HG03354 (cell line): ENCODE measurements around the gene CRIM1.
A peak's percentile ranks its signal among the peaks of the same experiment; 100 is the strongest.

Experiments used
- ATAC-seq: cut with Tn5 transposase; IDR thresholded peaks from one replicate; pipeline ENCODE4 v1.9.1; 2021; ENCODE audit warnings: mild to moderate bottlenecking; ENCODE audit not compliant: unreplicated experiment, poor library complexity, severe bottlenecking

The CRIM1 gene

GRCh38 chr2:36449213-36449612, 93.6 kb downstream of the CRIM1 start:
- ATAC-seq: no peak

GRCh38 chr2:36449943-36450392, 94.4 kb downstream of the CRIM1 start:
- ATAC-seq: peak; percentile 65

DNA sequence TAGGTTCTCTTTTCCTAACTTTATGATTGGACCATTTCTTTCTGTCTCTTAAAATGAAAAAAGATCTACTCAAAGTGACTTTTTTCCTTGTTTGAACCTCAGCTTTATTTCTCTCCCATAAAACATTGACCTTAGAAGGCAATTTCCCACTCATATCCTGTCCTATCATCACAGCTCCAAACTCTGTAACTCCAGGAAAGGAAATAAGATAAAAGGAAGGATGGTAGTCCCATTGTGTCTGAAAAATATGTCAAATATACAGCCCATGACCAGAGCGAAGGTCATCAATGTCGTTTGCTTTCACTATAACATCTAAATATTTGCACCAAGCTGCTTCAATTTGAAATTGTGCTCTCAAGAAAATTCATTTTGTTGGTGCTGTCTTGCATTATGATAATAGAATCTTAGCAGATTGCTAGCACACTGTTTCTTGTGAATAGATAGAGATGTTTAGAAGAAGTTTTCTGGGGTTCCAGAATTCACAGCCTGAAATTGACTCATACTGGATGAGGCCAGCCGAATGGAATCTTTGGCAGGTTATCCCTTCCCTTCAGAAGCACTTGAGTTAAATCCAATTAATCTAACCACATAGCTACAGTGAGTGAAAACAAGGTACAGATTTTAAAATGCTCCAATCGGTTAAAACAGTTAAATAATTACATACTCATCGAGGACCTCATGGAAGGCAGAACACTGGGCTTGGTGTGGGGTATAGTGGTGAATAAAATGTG, 95.1 kb downstream of the CRIM1 start:
- ATAC-seq: no peak

DNA sequence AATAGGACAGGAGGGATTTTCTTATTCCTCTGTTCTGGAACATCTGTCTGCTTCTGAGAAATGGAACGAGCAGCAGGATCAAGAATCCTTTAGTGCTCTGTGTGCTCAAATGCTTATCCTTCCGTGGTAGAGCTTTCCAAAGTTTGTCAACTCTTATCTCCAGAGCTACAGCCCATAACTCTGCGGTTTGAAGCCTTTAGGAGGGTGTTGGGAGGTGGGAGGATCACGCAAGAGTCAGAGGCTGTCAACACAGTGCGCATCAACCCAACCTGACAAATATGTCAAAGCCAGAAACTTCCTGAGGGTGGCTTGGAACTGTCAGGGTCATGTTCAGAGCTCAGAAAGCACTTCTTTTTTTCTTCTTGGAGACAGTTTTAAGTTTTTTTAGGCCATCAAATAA, 95.9 kb downstream of the CRIM1 start:
- ATAC-seq: no peak

GRCh38 chr2:36452260-36452659, 96.7 kb downstream of the CRIM1 start:
- no peak for ATAC-seq

- no peak for ATAC-seq
Measured at GRCh38 chr2:36453652-36454051, 98.1 kb downstream of the CRIM1 start.

DNA sequence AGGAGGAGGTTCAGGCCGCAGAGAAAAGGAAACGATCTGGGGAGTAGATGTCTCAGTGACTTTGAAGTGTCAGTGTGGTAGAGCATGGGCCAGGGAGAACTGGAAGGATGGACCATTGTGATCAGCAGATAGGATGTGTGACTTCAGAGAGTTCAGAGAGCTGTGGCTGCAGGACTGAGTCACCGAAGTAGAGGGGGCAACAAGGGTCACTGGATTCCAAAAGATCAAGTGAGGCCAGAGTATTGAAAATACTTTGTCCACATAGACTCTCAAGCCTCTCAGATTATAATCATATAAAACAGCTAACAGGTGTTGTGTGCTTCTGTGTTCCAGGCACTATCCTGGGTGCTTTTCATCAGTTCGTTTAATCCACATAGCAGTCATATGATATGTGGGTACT, 99.4 kb downstream of the CRIM1 start:
- no peak for ATAC-seq

GRCh38 chr2:36455788-36456187, 100.2 kb downstream of the CRIM1 start:
- no peak for ATAC-seq

GRCh38 chr2:36456227-36457175, 100.9 kb downstream of the CRIM1 start:
- ATAC-seq: no peak

DNA sequence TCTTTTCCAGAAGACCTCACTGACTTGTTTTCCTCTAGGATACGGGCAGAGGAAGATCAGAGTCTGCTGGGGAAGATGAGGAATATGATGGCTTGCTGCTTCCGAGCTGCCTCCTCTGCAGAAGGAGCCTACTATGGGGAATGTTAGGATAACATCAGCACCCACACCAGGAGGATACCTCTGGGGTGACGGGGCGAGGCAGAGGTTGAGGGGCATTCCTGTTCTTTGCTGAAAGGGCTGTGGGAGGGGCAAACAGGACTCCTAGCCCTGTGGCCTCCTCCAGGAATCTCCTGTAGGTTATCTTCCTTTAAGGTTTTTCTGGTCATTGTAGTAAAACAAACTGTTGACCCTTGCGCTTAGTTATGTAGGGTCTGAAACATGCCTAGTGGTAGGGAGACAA, 102.5 kb downstream of the CRIM1 start:
- ATAC-seq: no peak

- ATAC-seq: no peak
Measured at GRCh38 chr2:36459725-36460137, 104.2 kb downstream of the CRIM1 start.

DNA sequence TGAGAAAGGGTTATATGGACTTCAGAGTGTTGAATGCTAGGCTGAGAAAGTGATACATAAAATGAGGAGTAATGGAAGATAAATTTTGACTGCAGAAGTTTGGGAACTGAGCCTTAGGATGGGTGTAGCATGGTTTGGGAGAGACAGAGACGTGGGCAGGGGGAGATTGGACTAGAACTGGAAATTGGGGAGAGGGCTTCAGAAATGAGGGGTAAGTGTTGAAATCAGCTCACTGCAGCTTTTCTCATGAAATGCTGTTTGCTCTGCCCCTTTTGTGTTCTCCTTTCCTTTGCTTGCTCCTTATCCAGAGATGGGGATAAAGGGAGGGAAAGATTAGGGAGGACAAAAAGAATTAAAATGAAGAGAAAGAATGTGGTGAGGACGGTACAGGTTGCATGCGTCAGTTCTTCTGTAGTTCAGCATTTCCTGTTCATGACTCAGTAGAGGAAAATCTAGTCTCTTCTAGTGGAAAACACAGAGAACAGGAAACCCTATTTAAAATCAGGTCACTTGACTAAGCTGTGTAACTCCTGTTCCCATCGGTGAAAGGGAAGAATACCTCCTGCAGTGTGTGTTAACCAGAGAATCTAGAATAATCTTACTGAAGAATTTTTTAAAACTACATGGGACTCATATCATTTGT, 105.6 kb downstream of the CRIM1 start:
- ATAC-seq: peak; percentile 68

DNA sequence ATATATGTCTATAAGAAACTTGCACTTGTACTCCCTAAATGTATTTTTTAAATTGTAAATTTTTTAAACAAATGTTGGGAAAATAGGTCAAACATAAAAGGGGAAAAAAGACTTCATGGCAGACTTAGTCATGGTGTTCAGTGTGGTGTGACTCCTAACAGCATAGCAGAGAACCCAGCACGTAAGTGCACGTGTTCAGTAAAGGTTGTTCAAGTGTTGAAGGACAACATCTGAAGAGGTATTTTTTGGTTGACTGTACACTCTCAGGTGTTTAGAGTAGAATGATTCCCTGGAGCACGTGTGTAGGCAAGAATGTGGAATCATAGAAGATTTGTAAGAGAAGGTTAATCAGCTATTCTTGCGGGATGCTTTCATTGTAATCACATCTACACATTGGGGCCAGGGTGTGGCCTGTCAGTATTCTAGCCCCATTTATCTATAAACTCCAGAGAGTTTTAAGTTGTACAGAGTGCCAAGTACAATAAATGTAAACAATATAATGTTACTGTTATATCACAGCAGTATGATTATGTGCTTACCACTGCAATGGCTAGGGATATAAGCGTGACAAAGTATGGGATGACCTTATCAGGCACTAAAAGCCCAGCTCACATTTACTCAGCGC, 106.8 kb downstream of the CRIM1 start:
- no peak for ATAC-seq

DNA sequence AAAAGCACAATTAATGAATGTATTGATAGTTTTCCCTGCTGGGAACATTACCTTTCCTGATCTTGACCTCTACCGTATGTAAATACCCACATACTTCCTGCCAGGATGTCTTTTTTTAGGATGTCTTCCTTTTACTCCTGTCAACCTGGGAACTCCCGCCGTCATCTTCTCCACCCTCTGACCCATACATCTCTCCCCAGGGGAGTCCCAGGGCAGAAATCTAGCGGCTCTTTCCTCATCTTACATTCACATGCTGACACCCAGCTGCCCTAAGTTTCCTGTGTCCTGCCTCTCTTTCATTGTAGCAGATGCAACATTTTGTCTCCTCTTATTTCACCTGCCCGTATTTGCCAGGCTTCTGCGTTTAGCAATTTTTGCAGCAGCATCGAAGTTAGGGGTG, 107.8 kb downstream of the CRIM1 start:
- no peak for ATAC-seq

GRCh38 chr2:36464006-36464721, 108.6 kb downstream of the CRIM1 start:
- no peak for ATAC-seq

GRCh38 chr2:36466135-36466534, 110.6 kb downstream of the CRIM1 start:
- ATAC-seq: no peak

DNA sequence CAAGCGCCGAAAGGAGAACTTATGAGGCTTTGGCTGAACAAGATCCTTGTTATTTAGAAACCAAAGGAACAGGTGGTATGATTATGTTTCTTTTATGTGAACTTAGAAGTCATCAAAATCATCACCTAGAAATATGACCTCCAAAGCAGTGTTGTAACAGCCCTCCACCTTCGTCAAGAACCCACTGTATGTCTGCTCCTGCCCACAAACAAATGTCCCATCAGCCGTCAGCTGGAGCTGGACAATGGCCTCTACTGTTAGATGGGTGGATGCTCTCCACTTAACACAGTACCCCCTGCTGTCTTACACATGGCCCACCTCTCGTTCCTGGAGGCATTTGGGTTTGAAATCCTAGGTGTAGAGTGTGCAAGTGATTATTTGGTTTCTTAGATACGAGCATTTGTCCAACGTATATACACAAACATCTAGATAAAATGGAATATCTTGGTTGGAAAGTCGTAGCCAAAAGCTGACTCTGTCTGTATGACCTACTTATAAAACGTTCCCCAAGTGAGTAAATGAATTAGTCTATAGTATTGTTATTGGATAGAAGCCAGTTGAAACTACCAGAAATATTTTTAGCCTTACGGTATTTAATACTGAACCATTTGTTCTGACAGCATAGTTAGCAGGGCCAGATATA, 113.0 kb downstream of the CRIM1 start:
- ATAC-seq: no peak

- ATAC-seq: no peak
Measured at GRCh38 chr2:36469106-36469477, 113.5 kb downstream of the CRIM1 start.

GRCh38 chr2:36469710-36470109, 114.1 kb downstream of the CRIM1 start:
- no peak for ATAC-seq
